SU-DHL-6 (cell line): ENCODE results near the gene LY9.

ENCODE experiments used
- H2AFZ ChIP-seq: fragments of 200-600 bp; sonication (generic); 2 replicates; pipeline ENCODE4 v1.6.1; 2014; ENCODE audit warnings: low read depth, mild to moderate bottlenecking, moderate library complexity, mixed read lengths, antibody characterized with exemption, low read length; ENCODE audit not compliant: severe bottlenecking
- H3F3A ChIP-seq: fragments of 200-600 bp; shearing (Covaris generic); 2 replicates; pipeline ENCODE4 v1.6.0; 2016; ENCODE audit warnings: antibody characterized with exemption, mild to moderate bottlenecking; ENCODE audit not compliant: insufficient read depth
- H3K27ac ChIP-seq: fragments of 200-600 bp; sonication (generic); 2 replicates; pipeline ENCODE4 v1.5.1; 2016; ENCODE audit warnings: low read depth, mild to moderate bottlenecking, low read length, moderate library complexity, mixed read lengths
- H3K27me3 ChIP-seq: fragments of 200-600 bp; sonication (generic), shearing (Covaris generic); 2 replicates; pipeline ENCODE4 v1.6.0; 2014; ENCODE audit warnings: mild to moderate bottlenecking, low read length
- H3K36me3 ChIP-seq: fragments of 200-600 bp; sonication (generic); 2 replicates; pipeline ENCODE4 v1.6.1; 2014; ENCODE audit warnings: mild to moderate bottlenecking, low read length, mixed read lengths
- H3K4me2 ChIP-seq: fragments of 300-600, 200-600 bp; shearing (Covaris generic), sonication (generic); 2 replicates; pipeline ENCODE4 v1.6.0; 2014; ENCODE audit warnings: low read length, low read depth, mild to moderate bottlenecking; ENCODE audit not compliant: poor library complexity, severe bottlenecking
- H3K4me3 ChIP-seq: fragments of 200-600 bp; sonication (generic); 2 replicates; pipeline ENCODE4 v1.5.1; 2014; ENCODE audit warnings: antibody characterized with exemption, low read length, mild to moderate bottlenecking, mixed read lengths; ENCODE audit not compliant: insufficient read depth, poor library complexity, severe bottlenecking
- H3K79me2 ChIP-seq: fragments of 200-600 bp; sonication (generic); 2 replicates; pipeline ENCODE4 v1.6.1; 2014; ENCODE audit warnings: mild to moderate bottlenecking, low read length, moderate library complexity; ENCODE audit not compliant: insufficient read depth
- H3K9ac ChIP-seq: fragments of 200-600 bp; sonication (generic); 2 replicates; pipeline ENCODE4 v1.7.0; 2014; ENCODE audit warnings: mild to moderate bottlenecking, low read length
- H3K9me2 ChIP-seq: fragments of 200-600 bp; sonication (generic); replicated peaks from 2 replicates; pipeline ENCODE4 v1.6.1; 2014; ENCODE audit warnings: low read length; ENCODE audit not compliant: insufficient read depth
- H3K9me3 ChIP-seq: fragments of 200-600 bp; sonication (generic); 2 replicates; pipeline ENCODE4 v1.6.1; 2014; ENCODE audit warnings: low read length, mixed read lengths; ENCODE audit not compliant: insufficient read depth
- H4K20me1 ChIP-seq: fragments of 200-600 bp; sonication (generic); 2 replicates; pipeline ENCODE4 v1.6.1; 2014; ENCODE audit warnings: low read depth, mild to moderate bottlenecking, antibody characterized with exemption, low read length, moderate library complexity, mixed read lengths
- CTCF ChIP-seq: fragments of 200-600 bp; sonication (generic); IDR thresholded peaks from one replicate; pipeline ENCODE4 v1.5.1; 2017; ENCODE audit warnings: antibody characterized with exemption, mild to moderate bottlenecking, low read length, moderate library complexity; ENCODE audit not compliant: insufficient read depth, poor library complexity, severe bottlenecking
- EZH2phosphoT487 ChIP-seq: fragments of 200-600 bp; sonication (generic), shearing (Covaris generic); conservative IDR thresholded peaks from 2 replicates; pipeline ENCODE4 v1.6.1; 2018; ENCODE audit warnings: mild to moderate bottlenecking, antibody characterized with exemption, low read length, moderate library complexity, mixed read lengths

The LY9 gene

GRCh38 chr1:160806109-160806665 lies 10.2 kb downstream of the LY9 start:
- no peak overlapping the region for H3K27ac ChIP-seq
- H3K9me2 ChIP-seq, result no peaks in the 10 kb centered on the region

GRCh38 chr1:160806784-160807183 lies 10.8 kb downstream of the LY9 start:
- Histone ChIP-seq H3K4me3 (no peak overlapping the region), H3K9me3 (no peaks in the 10 kb centered on the region)

More at GRCh38 chr1:160806109-160806665, 10.2 kb downstream of the LY9 start:
- Histone ChIP-seq H3K9ac (no peak overlapping the region), H3K4me3 (no peak overlapping the region), H3K36me3 (0 out of 2 replicates have a peak, but pooled peaks cover 3% of the 10 kb centered on the region), H3K9me3 (no peaks in the 10 kb centered on the region), H3K27me3 (no peaks in the 10 kb centered on the region), H4K20me1 (no peaks in the 10 kb centered on the region), H3F3A (no peaks in the 10 kb centered on the region), H3K79me2 (no peaks in the 10 kb centered on the region), H3K4me2 (no peak overlapping the region), H2AFZ (no peak overlapping the region)
- TF ChIP-seq CTCF, result no peak
- TF ChIP-seq EZH2phosphoT487, result no peak

GRCh38 chr1:160807247-160807646 lies 11.3 kb downstream of the LY9 start:
- H3K4me2 ChIP-seq, result no peak overlapping the region
- H3K4me3 ChIP-seq, result no peak overlapping the region
- no peak overlapping the region for H2AFZ ChIP-seq
- H3K9me2 ChIP-seq, result no peaks in the 10 kb centered on the region
- no peak overlapping the region for H3K9ac ChIP-seq
- no peaks in the 10 kb centered on the region for H4K20me1 ChIP-seq
- H3K9me3 ChIP-seq, result no peaks in the 10 kb centered on the region
- 0 out of 2 replicates have a peak, but pooled peaks cover 3% of the 10 kb centered on the region for H3K36me3 ChIP-seq
- TF ChIP-seq EZH2phosphoT487, result no peak
- no peak for TF ChIP-seq CTCF
- no peaks in the 10 kb centered on the region for H3F3A ChIP-seq
- H3K79me2 ChIP-seq, result no peaks in the 10 kb centered on the region
- H3K27ac ChIP-seq, result no peak overlapping the region
- H3K27me3 ChIP-seq, result no peaks in the 10 kb centered on the region

More at GRCh38 chr1:160806784-160807183, 10.8 kb downstream of the LY9 start:
- Histone ChIP-seq H4K20me1 (no peaks in the 10 kb centered on the region), H3K4me2 (no peak overlapping the region), H3K27me3 (no peaks in the 10 kb centered on the region), H3F3A (no peaks in the 10 kb centered on the region), H3K9me2 (no peaks in the 10 kb centered on the region), H2AFZ (no peak overlapping the region), H3K27ac (no peak overlapping the region), H3K36me3 (0 out of 2 replicates have a peak, but pooled peaks cover 3% of the 10 kb centered on the region), H3K9ac (no peak overlapping the region), H3K79me2 (no peaks in the 10 kb centered on the region)
- no peak for TF ChIP-seq CTCF
- TF ChIP-seq EZH2phosphoT487, result no peak
